HG03457 (cell line): Measurements from ENCODE around the gene SIRPB2.
A peak's percentile ranks its signal among the peaks of the same experiment; 100 is the strongest.

Experiments
- ATAC-seq: cut with Tn5 transposase; IDR thresholded peaks from one replicate; pipeline ENCODE4 v1.9.1; 2021; ENCODE audit warnings: moderate number of reproducible peaks; ENCODE audit not compliant: unreplicated experiment

Gene SIRPB2

DNA sequence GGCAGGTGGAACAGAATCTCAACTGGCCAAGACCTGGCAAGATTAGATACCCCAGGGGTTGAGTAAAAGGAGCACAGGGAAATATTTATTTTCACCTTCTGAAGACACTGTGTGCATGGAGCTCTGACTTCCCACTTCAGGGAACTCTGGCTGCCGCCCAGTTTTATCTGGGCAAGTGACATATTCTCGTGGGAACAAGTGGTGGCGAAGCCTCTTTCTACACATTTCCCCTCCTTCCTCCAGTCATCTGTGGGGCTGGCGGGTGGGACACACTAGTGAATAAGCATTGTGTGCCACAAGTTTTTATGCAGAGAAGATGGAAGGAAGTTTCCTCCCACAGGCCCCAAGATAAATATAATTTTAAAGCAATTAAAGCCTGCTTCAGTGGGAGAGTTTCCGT is 48.1 kb downstream of the SIRPB2 start:
- no peak for ATAC-seq

DNA sequence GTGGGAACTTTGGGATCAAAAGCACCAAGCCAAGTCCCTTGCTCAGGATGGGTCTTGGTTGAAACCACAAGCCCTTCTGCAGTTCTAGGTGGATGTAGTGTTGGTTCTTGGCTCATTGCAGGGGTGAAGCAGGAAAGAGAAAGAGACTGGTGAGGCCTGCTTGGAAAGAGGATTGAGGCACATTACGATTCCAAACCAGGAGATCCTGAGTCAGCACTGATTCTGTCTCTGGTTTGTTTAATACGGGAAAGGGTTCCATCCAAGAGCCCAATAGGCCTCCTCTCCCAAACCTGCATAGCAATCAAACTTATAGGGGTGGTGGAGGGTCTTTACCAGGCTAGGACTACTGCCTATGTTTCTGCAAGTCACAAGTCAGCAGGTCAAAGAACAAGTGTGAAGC is 48.9 kb downstream of the SIRPB2 start:
- ATAC-seq, result no peak

DNA sequence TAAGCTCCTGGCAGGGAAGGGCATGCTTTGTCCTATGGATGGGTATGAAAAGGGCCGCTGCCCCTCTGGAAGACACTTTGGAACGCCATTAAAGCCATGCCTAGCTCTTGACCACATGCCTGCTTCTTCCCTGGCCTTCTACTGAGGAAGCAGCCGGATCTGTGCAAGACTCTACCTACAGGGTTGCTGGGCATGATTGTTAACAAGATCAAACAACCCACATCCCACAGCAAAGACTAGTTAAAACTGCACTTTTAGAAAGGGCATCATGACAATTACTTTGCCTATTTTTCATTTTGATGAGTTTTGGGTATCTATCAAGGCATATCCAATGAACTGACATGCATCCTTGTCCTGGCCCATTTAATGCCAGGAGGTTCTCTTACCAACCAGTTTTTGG is 50.1 kb downstream of the SIRPB2 start:
- ATAC-seq, result no peak

DNA sequence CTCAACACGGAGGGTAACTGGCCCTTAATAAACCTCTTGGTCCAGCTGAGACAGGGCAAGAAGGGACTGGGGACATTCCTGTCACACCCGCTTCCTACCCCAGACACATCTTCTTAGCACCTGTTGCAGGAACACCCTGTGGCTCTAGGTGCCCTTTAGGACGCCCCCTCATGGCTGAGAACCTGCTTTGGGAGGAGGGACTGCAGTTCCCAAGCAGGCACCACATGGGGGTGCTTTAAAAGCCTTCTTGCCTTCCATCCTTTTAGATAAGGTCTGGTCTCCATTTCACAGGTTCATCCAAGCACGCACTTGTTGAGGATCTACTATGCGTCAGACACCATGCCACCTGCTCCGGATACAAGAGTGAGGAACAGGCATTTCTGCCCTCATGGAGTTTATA is 51.2 kb downstream of the SIRPB2 start:
- no peak for ATAC-seq

DNA sequence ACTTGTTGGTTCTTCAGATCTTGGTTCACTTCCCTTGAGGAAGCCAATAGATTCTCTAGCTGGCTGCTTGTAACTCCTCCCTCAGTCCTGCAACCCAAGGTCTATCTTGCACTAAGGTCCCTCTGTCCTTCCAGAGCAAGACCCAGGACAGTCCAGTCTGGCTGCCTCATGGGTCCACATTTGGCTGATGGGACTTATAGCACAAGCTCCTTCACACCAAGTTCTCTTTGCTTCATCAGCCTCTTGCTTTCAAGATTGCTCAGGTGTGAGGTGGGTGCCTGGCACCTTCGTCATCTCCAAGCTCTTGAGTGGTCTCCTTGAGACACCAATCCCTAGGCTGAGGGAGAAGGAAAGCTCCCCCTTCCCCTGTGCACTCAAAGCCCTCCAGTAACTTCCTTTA is 52.9 kb downstream of the SIRPB2 start:
- no peak for ATAC-seq

DNA sequence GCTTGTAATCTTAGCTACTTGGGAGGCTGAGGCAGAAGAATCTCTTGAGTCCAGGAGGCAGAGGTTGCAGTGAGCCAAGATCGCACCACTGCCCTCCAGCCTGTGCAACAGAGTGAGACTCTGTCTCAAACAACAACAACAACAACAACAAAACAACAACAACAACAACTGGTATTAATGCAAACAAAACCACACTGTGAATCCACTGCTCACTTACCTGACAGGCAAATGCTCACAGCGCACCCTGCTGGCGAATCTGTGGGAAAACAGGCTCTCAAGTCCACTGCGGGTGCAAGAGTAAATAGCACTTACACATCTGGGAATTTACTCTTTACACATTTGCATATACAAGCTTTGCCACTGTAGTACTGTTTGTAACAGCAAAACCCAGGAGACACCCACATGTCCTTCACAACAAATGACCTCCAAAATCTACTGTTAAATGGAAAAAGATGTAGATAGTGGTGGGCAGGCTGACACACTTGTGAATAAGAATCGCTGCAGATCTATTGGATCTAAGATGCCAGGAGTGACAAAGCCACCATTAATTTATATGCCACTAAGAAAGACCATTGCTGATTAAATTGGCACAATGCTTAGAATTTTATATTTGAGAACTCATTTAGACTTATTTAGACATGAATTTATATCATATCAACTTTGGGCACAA is 53.9 kb downstream of the SIRPB2 start:
- ATAC-seq, result no peak

DNA sequence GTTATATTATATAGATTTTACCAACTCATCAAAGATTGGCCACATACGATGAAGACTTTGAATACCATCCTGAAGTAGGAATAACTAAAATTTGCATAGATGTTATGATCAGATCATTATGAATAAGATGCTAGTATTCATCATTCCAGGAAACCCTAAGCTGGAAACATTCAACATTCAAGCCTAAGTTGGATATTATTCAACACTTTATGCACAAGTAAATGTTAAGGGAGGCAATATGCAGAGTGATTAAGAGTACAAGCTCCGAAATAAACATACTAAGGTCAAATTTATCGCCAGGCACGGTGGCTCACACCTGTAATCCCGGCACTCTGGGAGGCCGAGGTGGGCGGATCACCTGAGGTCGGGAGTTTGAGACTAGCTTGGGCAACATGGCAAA is 55.0 kb downstream of the SIRPB2 start:
- no peak for ATAC-seq

DNA sequence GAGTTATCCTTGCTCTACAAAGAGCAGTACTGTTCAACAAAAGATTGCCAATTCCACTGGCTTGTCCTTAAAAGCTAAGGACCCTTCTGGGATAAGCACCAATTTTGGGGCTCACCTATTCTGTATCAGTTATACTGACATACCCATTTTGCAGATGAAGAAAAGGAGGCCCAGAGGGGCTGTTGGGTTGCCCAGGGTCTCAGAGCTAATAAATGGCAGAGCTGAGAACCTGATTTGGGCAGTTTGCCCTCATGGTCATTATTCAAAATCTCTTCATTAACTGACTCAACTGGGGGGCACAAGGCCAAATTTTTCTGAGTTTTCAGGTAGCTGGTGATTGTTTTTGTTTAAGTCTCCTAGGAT is 55.9 kb downstream of the SIRPB2 start:
- ATAC-seq, result peak; percentile 2

DNA sequence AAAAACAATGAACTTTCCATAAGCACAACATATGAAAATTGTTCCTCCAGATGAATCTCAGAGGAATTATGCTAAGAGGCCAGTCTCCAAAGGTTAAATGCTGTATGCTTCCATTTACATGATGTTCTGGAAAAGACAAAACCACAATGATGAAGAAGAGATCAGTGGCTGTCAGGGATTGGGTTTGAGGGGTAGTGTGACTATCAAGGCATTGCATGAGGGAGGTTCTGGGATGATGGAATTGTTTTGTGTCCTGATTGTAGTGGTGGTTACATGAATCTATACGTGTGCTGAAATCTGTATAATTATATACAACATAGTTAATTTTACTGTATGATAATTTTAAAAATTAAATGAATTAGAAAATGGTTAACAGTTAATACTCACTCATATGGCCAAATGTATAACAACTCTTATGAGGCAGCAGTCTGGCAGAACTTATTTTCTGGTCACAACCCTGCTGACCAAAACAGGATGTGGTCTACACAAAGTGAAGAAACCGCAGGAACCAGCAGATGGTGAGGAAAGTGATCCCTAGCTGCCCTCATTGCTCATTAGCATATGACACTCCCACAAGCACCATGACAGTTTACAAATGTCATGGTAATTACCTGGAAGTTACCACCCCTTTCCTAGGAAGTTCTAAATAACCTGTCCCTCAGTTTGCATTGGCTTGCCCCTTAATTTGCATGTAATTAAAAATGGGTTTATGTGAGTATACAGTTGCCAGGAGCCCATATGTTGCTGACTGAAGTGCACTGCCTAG is 56.5 kb downstream of the SIRPB2 start:
- peak; percentile 55 for ATAC-seq

DNA sequence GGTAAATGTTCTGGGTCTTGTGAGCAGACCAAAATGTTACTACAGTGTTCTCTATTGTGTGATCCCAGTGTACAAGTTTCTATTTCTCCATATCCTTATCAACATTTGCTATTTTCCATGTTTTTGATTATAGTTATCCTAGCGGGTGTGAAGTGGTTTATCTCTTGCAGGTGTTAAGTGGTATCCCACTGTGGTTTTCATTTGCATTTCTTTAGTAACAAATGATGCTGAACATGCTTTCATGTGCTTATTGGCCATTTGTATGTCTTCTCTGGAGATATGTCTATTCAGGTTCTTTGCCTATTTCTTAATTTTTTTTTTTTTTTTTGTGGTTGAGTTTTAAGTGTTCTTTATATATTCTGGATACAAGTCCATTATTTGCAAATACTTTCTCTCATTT is 60.1 kb downstream of the SIRPB2 start:
- ATAC-seq, result no peak

DNA sequence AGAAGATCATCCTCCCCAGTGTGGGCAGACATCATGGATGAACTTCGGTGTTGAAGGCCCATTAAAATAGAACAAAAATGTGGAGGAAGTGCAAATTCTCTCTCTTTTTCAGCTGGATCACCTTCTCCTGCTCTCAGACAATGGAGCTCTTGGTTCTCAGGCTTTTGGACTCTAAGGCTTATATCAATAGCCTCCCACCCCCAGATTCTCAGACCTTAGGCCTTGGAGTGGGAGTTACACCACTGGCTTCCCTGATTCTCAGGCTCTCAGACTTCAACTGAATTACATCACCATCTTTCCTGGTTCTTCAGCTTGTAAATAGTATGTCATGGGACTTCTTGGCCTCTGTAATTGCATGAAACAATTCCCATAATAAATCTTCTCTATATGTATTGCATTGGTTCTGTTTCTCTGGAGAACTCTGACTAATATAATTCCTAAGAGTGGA is 61.2 kb downstream of the SIRPB2 start:
- no peak for ATAC-seq

DNA sequence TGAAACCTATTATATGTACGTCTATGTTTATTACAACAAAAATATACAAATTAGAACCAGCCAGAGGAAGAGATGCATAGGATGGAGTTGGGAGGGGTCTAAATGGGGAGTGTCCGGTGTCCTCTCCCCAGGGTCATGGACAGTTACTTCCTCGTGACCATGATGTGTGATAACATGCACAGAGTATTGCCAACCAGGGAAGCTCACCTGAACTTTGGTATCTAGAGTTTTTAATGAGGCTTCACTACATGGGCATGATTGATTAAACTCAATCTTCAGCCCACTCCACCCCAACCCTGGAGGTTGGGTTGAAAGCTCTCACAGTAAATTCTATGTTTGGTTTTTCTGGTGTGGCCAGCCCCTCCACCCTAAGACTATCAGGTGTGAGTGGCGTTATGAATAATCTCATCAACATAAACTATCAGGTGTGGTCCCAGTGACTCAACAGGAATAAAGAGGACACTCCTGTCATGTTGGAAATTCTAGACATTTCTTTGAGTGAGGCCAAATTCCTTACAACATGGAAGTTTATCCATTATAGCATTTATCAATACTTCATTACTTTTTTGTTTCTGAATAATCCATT is 62.0 kb downstream of the SIRPB2 start:
- no peak for ATAC-seq

DNA sequence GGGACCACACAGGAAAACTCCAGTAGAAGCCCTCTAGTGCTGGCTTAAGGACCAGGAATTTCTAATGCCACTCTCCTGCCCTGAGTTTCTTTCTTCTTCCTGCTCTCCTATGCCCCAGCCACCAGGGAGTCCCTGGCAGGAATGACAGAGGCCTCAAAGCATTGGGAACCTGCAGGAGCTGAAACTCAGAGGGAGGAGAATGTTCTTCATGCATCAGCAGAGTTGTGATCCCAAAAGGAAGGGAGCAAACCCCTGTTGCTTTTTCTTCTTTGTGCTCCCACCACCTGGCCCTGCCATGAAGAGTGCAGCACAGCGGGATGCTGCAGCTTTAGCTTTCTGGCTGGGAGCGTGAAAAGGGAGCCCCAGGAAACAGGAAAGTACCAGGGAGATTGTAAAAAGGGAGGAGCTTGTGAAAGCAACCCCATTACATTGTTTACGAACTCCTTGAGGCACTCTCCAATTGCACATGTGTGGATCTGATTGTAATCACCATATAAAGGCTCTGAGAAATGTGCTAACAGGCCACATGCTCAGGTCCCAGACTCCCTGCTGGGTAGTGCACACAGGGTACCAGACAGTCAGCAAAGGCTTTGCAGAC is 63.7 kb downstream of the SIRPB2 start:
- no peak for ATAC-seq

DNA sequence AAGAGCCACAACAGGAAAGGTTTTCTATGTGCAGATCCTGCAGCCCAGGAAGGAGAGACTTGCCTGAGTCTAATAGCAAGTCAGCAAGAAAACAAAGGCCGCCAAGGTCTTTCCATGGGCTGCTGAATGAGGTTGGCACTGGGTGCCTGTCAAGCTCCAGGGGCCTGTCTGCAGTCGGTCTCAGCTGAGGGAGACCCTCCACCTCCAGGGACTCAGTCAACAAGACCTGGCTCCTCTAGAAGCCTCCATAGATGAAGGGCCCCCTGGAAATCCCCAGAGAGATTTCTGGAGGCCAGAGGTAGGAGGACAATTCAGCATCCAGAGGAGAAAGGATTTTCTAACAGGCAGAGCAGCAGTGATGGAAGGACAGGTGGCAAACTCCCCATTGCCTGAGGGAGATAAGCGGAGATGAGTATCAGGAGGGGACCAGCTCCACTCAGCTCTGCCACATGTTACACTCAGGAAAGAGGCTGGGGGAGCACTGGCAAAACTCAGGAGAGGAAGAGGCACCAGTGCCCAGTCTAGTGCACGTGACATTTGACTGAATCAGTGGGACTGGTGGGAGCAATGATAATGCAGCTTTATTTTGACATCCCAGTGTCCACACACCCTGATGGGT is 64.9 kb downstream of the SIRPB2 start:
- no peak for ATAC-seq
